Body of pancreas (tissue), 4 donors: Measurements from ENCODE around the gene SCAF11.

Source experiments
- POLR2A ChIP-seq, 3 donors: fragments of 450-650 bp; IDR thresholded peaks; one replicate each; pipeline ENCODE4 v1.6.1; 2016; ENCODE audit warnings: antibody characterized with exemption in 3 of 3, mild to moderate bottlenecking in 2 of 3
- TF ChIP-seq, protein P1 (sequence below), 7 experiments: fragments of 450-650 bp in 4 of 7; fragments of 200-600 bp in 3 of 7; sonication (generic) in 3 of 7; IDR thresholded peaks; one replicate each; pipeline ENCODE4 v1.5.1; 2016 to 2019; ENCODE audit warnings: antibody characterized with exemption in 7 of 7

DNA sequence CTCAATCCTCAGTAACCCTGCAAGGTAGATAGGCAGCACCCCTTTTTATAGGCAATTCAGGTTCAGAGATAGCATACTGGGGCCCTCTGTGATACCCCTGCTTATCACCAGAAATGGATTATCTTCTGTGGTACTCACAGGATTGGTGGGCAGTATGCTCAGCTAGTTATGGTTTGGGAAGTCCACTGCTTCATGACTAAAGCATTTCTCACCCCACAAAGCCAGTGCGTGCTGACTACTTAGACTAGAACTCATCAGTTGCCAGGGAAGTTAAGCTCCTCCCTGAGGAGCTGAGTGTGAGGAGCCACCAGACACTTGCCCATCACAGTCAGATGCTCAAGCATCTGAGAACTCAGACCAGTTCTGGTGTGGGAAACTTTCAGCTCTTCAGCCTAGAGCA is 76.3 kb downstream of the SCAF11 start:
- TF ChIP-seq, protein P1, sequence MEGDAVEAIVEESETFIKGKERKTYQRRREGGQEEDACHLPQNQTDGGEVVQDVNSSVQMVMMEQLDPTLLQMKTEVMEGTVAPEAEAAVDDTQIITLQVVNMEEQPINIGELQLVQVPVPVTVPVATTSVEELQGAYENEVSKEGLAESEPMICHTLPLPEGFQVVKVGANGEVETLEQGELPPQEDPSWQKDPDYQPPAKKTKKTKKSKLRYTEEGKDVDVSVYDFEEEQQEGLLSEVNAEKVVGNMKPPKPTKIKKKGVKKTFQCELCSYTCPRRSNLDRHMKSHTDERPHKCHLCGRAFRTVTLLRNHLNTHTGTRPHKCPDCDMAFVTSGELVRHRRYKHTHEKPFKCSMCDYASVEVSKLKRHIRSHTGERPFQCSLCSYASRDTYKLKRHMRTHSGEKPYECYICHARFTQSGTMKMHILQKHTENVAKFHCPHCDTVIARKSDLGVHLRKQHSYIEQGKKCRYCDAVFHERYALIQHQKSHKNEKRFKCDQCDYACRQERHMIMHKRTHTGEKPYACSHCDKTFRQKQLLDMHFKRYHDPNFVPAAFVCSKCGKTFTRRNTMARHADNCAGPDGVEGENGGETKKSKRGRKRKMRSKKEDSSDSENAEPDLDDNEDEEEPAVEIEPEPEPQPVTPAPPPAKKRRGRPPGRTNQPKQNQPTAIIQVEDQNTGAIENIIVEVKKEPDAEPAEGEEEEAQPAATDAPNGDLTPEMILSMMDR (IDR thresholded peaks at IDR 0.05): no peak
- TF ChIP-seq POLR2A (IDR thresholded peaks at IDR 0.05): no peak
